ENCODE results near the gene ZDHHC7. TPM values are rescaled to one million over a fixed set of nuclear protein-coding genes. Genes with fewer than 3 reads are reported as not detected.

The ZDHHC7 gene
- total RNA-seq, 1 experiment from 2014 or later, result 39.1 TPM

DNA sequence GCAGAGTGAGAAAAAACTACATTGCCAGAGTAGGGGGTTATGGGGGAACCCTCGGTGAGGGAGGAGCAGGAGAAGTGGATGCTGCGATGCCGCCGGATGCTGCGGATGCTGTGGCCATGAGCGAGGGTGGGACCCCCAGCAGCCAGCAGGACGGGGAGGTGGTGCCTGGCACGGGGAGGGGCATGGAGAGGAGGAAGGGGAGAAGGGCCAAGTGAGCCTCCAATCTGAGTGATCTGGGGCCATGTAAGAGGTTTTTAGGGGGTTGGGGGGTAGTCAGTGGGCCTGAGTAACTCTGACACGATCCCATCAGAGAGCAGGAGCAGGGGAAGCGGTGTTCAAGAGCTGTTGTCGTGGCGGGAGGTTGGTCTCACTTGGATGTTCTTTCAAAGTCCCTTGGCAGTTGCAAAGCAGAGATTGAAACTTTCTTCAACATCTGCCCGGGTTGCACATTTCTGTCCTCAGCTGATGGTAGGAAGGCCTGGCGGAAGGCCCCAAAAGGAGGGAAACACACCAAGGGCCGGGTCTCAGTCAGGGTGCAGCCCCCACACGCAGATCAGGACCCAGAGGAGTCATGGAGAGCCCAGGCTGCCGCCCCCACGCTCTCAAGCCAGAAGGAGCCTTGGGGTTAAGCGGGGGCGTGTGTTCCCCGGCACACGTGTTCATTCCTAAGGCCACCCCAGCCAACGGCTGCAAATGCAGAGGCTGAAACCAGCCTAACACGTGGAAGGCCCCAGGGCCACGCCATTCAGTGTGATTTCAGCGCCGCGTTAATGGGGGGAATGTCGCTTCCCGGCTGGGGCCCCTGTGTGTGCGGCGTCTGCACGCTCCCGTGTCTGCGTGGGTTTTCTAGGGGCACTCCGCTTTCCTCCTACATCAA is 81.7 kb downstream of the ZDHHC7 start:
- no peak overlapping the region for H2BK20ac ChIP-seq (ENCODE audit: low read depth, low read length, poor library complexity, severe bottlenecking)
- H3K23ac ChIP-seq (ENCODE audit: insufficient read length, low read depth, low read length), result no peak overlapping the region
- H3K56ac ChIP-seq (ENCODE audit: insufficient read length, low read depth, low read length), result no peak overlapping the region
- no peak for DNase-seq
- H2AFZ ChIP-seq (ENCODE audit: low read length), result no peak overlapping the region
- H3K79me1 ChIP-seq (ENCODE audit: insufficient read depth, low read depth, low read length, poor library complexity, severe bottlenecking), result no peaks in the 10 kb centered on the region
- H2BK12ac ChIP-seq (ENCODE audit: insufficient read length, low read depth, low read length), result no peak overlapping the region
- no peak overlapping the region for H2BK120ac ChIP-seq (ENCODE audit: low read depth, low read length, poor library complexity, severe bottlenecking)
- Mint-ChIP-seq H3K4me1 (peaks cover 5 to 15% of the 10 kb centered on the region in 2 experiments; a peak in 2 of 4 replicates), H3K36me3 (ENCODE audit: insufficient read depth in 1 of 3, low read depth in 3 of 3) (peaks cover 0 to 5% (median 0%) of the 10 kb centered on the region in 3 experiments; a peak in 2 of 7 replicates), H3K27me3 (ENCODE audit: low read depth) (peaks cover 4% of the 10 kb centered on the region), H3K9me3 (peaks cover 4 to 7% of the 10 kb centered on the region in 2 experiments; a peak in 3 of 5 replicates), H3K4me3 (no peak overlapping the region), H3K27ac (peak overlapping the region in 1 of 3 experiments; percentile 67; a peak in 2 of 7 replicates)
- H3K4me1 ChIP-seq (ENCODE audit: insufficient read depth, low read length), result no peaks in the 10 kb centered on the region; the same call in 1 of the 2 replicates
- no peak overlapping the region for H3K27ac ChIP-seq (ENCODE audit: insufficient read length, low read depth, low read length)
- H3K4me2 ChIP-seq (ENCODE audit: insufficient read depth, insufficient read length, low read length), result no peak overlapping the region
- no peak overlapping the region for H3K18ac ChIP-seq (ENCODE audit: insufficient read length, low read depth, low read length)
- no peaks in the 10 kb centered on the region for H4K20me1 ChIP-seq (ENCODE audit: control insufficient read depth, insufficient read depth, insufficient read length)
- H3K14ac ChIP-seq (ENCODE audit: insufficient read depth, low read length), result no peak overlapping the region; the same call in 1 of the 2 replicates
- no peaks in the 10 kb centered on the region for H3K9me3 ChIP-seq (ENCODE audit: control insufficient read depth, low read depth, low read length)
- H4K8ac ChIP-seq (replicated peaks; ENCODE audit: insufficient read length, low read depth, low read length), result no peak overlapping the region
- no peak overlapping the region for H2BK15ac ChIP-seq (ENCODE audit: low read depth, low read length)
- WGBS (ENCODE audit: extremely low coverage, insufficient read length, low lambda C conversion rate), result no CpG with 5 or more reads among the region's 36 CpGs
- no peak overlapping the region for H3K4ac ChIP-seq (ENCODE audit: low read depth, low read length)
- no peak overlapping the region for H3T11ph ChIP-seq (ENCODE audit: low read length)
- no peak overlapping the region for H3K9ac ChIP-seq (ENCODE audit: extremely low read depth, insufficient read length, low read length)
- H3K79me2 ChIP-seq (ENCODE audit: insufficient read depth, low read length), result no peaks in the 10 kb centered on the region
- no peak overlapping the region for H2AK5ac ChIP-seq (ENCODE audit: insufficient read length, low read length)
- H4K91ac ChIP-seq (ENCODE audit: insufficient read length, low read depth, low read length), result no peak overlapping the region
- H4K5ac ChIP-seq (ENCODE audit: insufficient read length, low read depth, low read length), result no peak overlapping the region
- H2BK5ac ChIP-seq (ENCODE audit: insufficient read length, low read length), result no peak overlapping the region
- H3K27me3 ChIP-seq (ENCODE audit: insufficient read depth, low read length), result no peaks in the 10 kb centered on the region
- no peak for TF ChIP-seq CTCF (conservative IDR thresholded peaks at IDR 0.05)
- H3K23me2 ChIP-seq (ENCODE audit: insufficient read length, low read depth, low read length, poor library complexity, severe bottlenecking), result no peaks in the 10 kb centered on the region

Measured in H9 (cell line).